Upper lobe of left lung (tissue), 4 donors: ENCODE data around the gene ATP2B2.

Experiments used
- EP300 ChIP-seq, 4 donors: sonication (generic); formaldehyde crosslinking; IDR thresholded peaks; one replicate each; pipeline ENCODE4 v1.5.1; 2017; ENCODE audit warnings: antibody characterized with exemption in 4 of 4, control low read depth in 2 of 4
- POLR2AphosphoS5 ChIP-seq, 2 donors: sonication (generic); formaldehyde crosslinking; IDR thresholded peaks; one replicate each; pipeline ENCODE4 v1.5.1; 2017; ENCODE audit warnings: antibody characterized with exemption in 2 of 2

- TF ChIP-seq POLR2AphosphoS5 (IDR thresholded peaks at IDR 0.05), result no peak
- TF ChIP-seq EP300 (IDR thresholded peaks at IDR 0.05), result no peak
Observed at GRCh38 chr3:10284496-10284895, 220.9 kb downstream of the ATP2B2 start.
